Activated CD8-positive, alpha-beta memory T cell treated with anti-CD3 and anti-CD28 coated beads, Interleukin-2, amount 10 ng/mL, durations not matched to agents 7 days and 5 days (primary cell): ENCODE measurements around the gene ZNF511. TPM values are rescaled to one million over a fixed set of nuclear protein-coding genes. Genes with fewer than 3 reads are reported as not detected.

ENCODE experiments used
- ATAC-seq: fragments of 150-1000 bp; cut with Tn5 transposase; one replicate; pipeline ENCODE4 v1.10.0; 2021; ENCODE audit warnings: moderate library complexity
- CTCF ChIA-PET: fragments of 350-600 bp; sonication (Branson Sonifier 250); formaldehyde crosslinking; loops from one replicate; lab custom pipeline; 2021; ENCODE audit warnings: antibody characterized with exemption; lab: Charles Lee
- DNase-seq: peaks from one replicate; pipeline ENCODE4 v3.0.0-alpha.2; 2020
- H3K27ac Mint-ChIP-seq: one replicate; pipeline ENCODE4 v1.8.0; 2021; ENCODE audit warnings: mild to moderate bottlenecking, mixed read lengths
- H3K27me3 Mint-ChIP-seq: one replicate; pipeline ENCODE4 v1.8.0; 2021; ENCODE audit warnings: mixed read lengths
- H3K36me3 Mint-ChIP-seq: one replicate; pipeline ENCODE4 v1.8.0; 2021; ENCODE audit warnings: mild to moderate bottlenecking, mixed read lengths
- H3K4me1 Mint-ChIP-seq: one replicate; pipeline ENCODE4 v1.8.0; 2021; ENCODE audit warnings: mixed read lengths
- H3K4me3 Mint-ChIP-seq: one replicate; pipeline ENCODE4 v1.8.0; 2021; ENCODE audit warnings: mild to moderate bottlenecking, moderate library complexity, mixed read lengths
- H3K9me3 Mint-ChIP-seq: one replicate; pipeline ENCODE4 v1.8.0; 2022; ENCODE audit warnings: low read depth, mixed read lengths
- total RNA-seq, 2 experiments: library from RNA; stranded (reverse); gene quantifications; one replicate each; pipeline ENCODE4 v1.2.3, GENCODE V29; 2021

The ZNF511 gene
- total RNA-seq, 2 experiments from 2014 or later, result 50.7 to 60.1 TPM

GRCh38 chr10:133353988-133354605 lies 45.4 kb downstream of the ZNF511 start:
- CTCF ChIA-PET, result interaction anchor here (0.7 to 2.3 kb wide), 2 partner anchors 24 to 1467 kb away, joined by 3 to 7 read pairs; no protein-coding TSS in a partner anchor
- Mint-ChIP-seq H3K27ac (no peak overlapping the region), H3K27me3 (no peaks in the 10 kb centered on the region), H3K9me3 (no peaks in the 10 kb centered on the region), H3K4me3 (no peak overlapping the region), H3K4me1 (peaks cover 4% of the 10 kb centered on the region), H3K36me3 (no peaks in the 10 kb centered on the region)
- no peak for DNase-seq
- ATAC-seq, result no peak

- Mint-ChIP-seq H3K27me3 (no peaks in the 10 kb centered on the region), H3K4me3 (no peak overlapping the region), H3K27ac (no peak overlapping the region), H3K4me1 (peaks cover 2% of the 10 kb centered on the region), H3K9me3 (no peaks in the 10 kb centered on the region), H3K36me3 (no peaks in the 10 kb centered on the region)
- ATAC-seq (no peak), DNase-seq (no peak)
- CTCF ChIA-PET, result no interaction called here
Observed at GRCh38 chr10:133354672-133355240, 46.0 kb downstream of the ZNF511 start.

GRCh38 chr10:133355266-133355665 lies 46.6 kb downstream of the ZNF511 start:
- H3K4me1 Mint-ChIP-seq, result peaks cover 2% of the 10 kb centered on the region
- H3K27me3 Mint-ChIP-seq, result no peaks in the 10 kb centered on the region
- H3K4me3 Mint-ChIP-seq, result no peak overlapping the region
- H3K27ac Mint-ChIP-seq, result no peak overlapping the region
- CTCF ChIA-PET, result interaction anchor here (1.2 kb wide), 1 partner anchor 26 kb away, joined by 3 read pairs; no protein-coding TSS in a partner anchor
- DNase-seq (no peak), ATAC-seq (no peak)
- no peaks in the 10 kb centered on the region for H3K36me3 Mint-ChIP-seq
- no peaks in the 10 kb centered on the region for H3K9me3 Mint-ChIP-seq

- DNase-seq (no peak), ATAC-seq (no peak)
- no peaks in the 10 kb centered on the region for H3K36me3 Mint-ChIP-seq
- CTCF ChIA-PET, result interaction anchor here (1.1 to 1.2 kb wide), 2 partner anchors 27 to 35 kb away, joined by 3 read pairs; no protein-coding TSS in a partner anchor
- no peaks in the 10 kb centered on the region for H3K27me3 Mint-ChIP-seq
- no peak overlapping the region for H3K27ac Mint-ChIP-seq
- H3K9me3 Mint-ChIP-seq, result no peaks in the 10 kb centered on the region
- H3K4me3 Mint-ChIP-seq, result no peak overlapping the region
- peaks cover 2% of the 10 kb centered on the region for H3K4me1 Mint-ChIP-seq
Observed at GRCh38 chr10:133355991-133356390, 47.3 kb downstream of the ZNF511 start.

GRCh38 chr10:133356549-133357284 lies 48.0 kb downstream of the ZNF511 start:
- Mint-ChIP-seq H3K27ac (no peak overlapping the region), H3K4me3 (peak overlapping the region; percentile 62), H3K4me1 (peaks cover 7% of the 10 kb centered on the region), H3K36me3 (no peaks in the 10 kb centered on the region), H3K9me3 (no peaks in the 10 kb centered on the region), H3K27me3 (no peaks in the 10 kb centered on the region)
- CTCF ChIA-PET, result interaction anchor here (1.1 to 1.5 kb wide), 5 partner anchors 27 to 82 kb away, joined by 3 to 7 read pairs (median 3); no protein-coding TSS in a partner anchor
- no peak for DNase-seq
- ATAC-seq, result no peak

- no peaks in the 10 kb centered on the region for H3K27me3 Mint-ChIP-seq
- peaks cover 2% of the 10 kb centered on the region for H3K36me3 Mint-ChIP-seq
- CTCF ChIA-PET, result interaction anchor here (0.7 to 1.5 kb wide), 5 partner anchors 9 to 82 kb away, joined by 3 to 7 read pairs (median 3); no protein-coding TSS in a partner anchor
- H3K4me1 Mint-ChIP-seq, result peaks cover 13% of the 10 kb centered on the region
- peak within 1 kb of the TSS; percentile 62 for H3K4me3 Mint-ChIP-seq
- peak; percentile 75 for DNase-seq
- no peaks in the 10 kb centered on the region for H3K9me3 Mint-ChIP-seq
- no peak within 1 kb of the TSS for H3K27ac Mint-ChIP-seq
- ATAC-seq, result peak; percentile 91
Observed at GRCh38 chr10:133357285-133358161, 48.8 kb downstream of the ZNF511 start, which contains the start of gene FUOM. FUOM (minus strand) TSS chr10:133358019; CDS start chr10:133358007, 12 bp downstream.

- Mint-ChIP-seq H3K4me3 (no peak overlapping the region), H3K27ac (no peak overlapping the region), H3K4me1 (peaks cover 13% of the 10 kb centered on the region), H3K9me3 (no peaks in the 10 kb centered on the region), H3K36me3 (peaks cover 2% of the 10 kb centered on the region), H3K27me3 (no peaks in the 10 kb centered on the region)
- ATAC-seq (peak; percentile 28), DNase-seq (no peak)
- CTCF ChIA-PET, result interaction anchor here (0.6 to 1.5 kb wide), 7 partner anchors 10 to 83 kb away, joined by 3 to 7 read pairs (median 3); no protein-coding TSS in a partner anchor
Observed at GRCh38 chr10:133358162-133358924, 49.6 kb downstream of the ZNF511 start.

- ATAC-seq, result no peak
- no peak for DNase-seq
- Mint-ChIP-seq H3K4me3 (no peak overlapping the region), H3K27me3 (no peaks in the 10 kb centered on the region), H3K4me1 (peaks cover 13% of the 10 kb centered on the region), H3K36me3 (peaks cover 2% of the 10 kb centered on the region), H3K9me3 (no peaks in the 10 kb centered on the region), H3K27ac (no peak overlapping the region)
- CTCF ChIA-PET, result interaction anchor here (0.6 to 1.5 kb wide), 3 partner anchors 28 to 45 kb away, joined by 3 to 7 read pairs (median 3); no protein-coding TSS in a partner anchor
Observed at GRCh38 chr10:133358925-133359310, 50.2 kb downstream of the ZNF511 start.

- H3K4me1 Mint-ChIP-seq, result peaks cover 13% of the 10 kb centered on the region
- H3K36me3 Mint-ChIP-seq, result peaks cover 2% of the 10 kb centered on the region
- H3K9me3 Mint-ChIP-seq, result no peaks in the 10 kb centered on the region
Observed at GRCh38 chr10:133359554-133359971, 50.8 kb downstream of the ZNF511 start.

GRCh38 chr10:133359972-133360610 lies 51.4 kb downstream of the ZNF511 start:
- H3K27ac Mint-ChIP-seq, result no peak overlapping the region
- CTCF ChIA-PET, result no interaction called here

More at GRCh38 chr10:133359554-133359971, 50.8 kb downstream of the ZNF511 start:
- no peaks in the 10 kb centered on the region for H3K27me3 Mint-ChIP-seq
- no peak overlapping the region for H3K27ac Mint-ChIP-seq
- no peak overlapping the region for H3K4me3 Mint-ChIP-seq
- ATAC-seq, result no peak
- CTCF ChIA-PET, result interaction anchor here (1.0 to 1.5 kb wide), 2 partner anchors 30 to 45 kb away, joined by 3 to 7 read pairs; no protein-coding TSS in a partner anchor
- no peak for DNase-seq

GRCh38 chr10:133361227-133361626 lies 52.5 kb downstream of the ZNF511 start:
- Mint-ChIP-seq H3K27me3 (no peaks in the 10 kb centered on the region), H3K4me3 (peak overlapping the region; percentile 13), H3K36me3 (peaks cover 2% of the 10 kb centered on the region), H3K4me1 (peaks cover 10% of the 10 kb centered on the region), H3K9me3 (no peaks in the 10 kb centered on the region), H3K27ac (no peak overlapping the region)
- ATAC-seq (no peak), DNase-seq (no peak)
- CTCF ChIA-PET, result interaction anchor here (0.8 to 1.9 kb wide), 3 partner anchors 9 to 31 kb away, joined by 4 to 8 read pairs (median 4); partner anchors contain the start of gene PRAP1

More at GRCh38 chr10:133359972-133360610, 51.4 kb downstream of the ZNF511 start:
- ATAC-seq, result no peak
- DNase-seq, result no peak
- Mint-ChIP-seq H3K4me3 (no peak overlapping the region), H3K27me3 (no peaks in the 10 kb centered on the region), H3K9me3 (no peaks in the 10 kb centered on the region), H3K36me3 (peaks cover 2% of the 10 kb centered on the region), H3K4me1 (peaks cover 13% of the 10 kb centered on the region)
